Measurements from ENCODE around the gene GALNT18. TPM values are rescaled to one million over a fixed set of nuclear protein-coding genes. Genes with fewer than 3 reads are reported as not detected.
A peak's percentile ranks its signal among the peaks of the same experiment; 100 is the strongest.

GALNT18 gene
- total RNA-seq, 1 experiment from 2014 or later, result 1.7 TPM

GRCh38 chr11:11400635-11401232, 221.1 kb downstream of the GALNT18 start:
- Mint-ChIP-seq H3K9me3 (no peaks in the 10 kb centered on the region; a peak in 2 of 5 replicates), H3K36me3 (ENCODE audit: insufficient read depth in 1 of 3, low read depth in 3 of 3) (no peaks in the 10 kb centered on the region), H3K4me3 (no peak overlapping the region), H3K4me1 (peaks cover 19 to 21% of the 10 kb centered on the region in 2 experiments), H3K27me3 (ENCODE audit: low read depth) (peaks cover 12% of the 10 kb centered on the region), H3K27ac (no peak overlapping the region)
- no peaks in the 10 kb centered on the region for H3K27me3 ChIP-seq (ENCODE audit: insufficient read depth, low read length)
- no peak overlapping the region for H3K27ac ChIP-seq (ENCODE audit: insufficient read length, low read depth, low read length)
- H3K9ac ChIP-seq (ENCODE audit: extremely low read depth, insufficient read length, low read length), result no peak overlapping the region
- H2BK15ac ChIP-seq (ENCODE audit: low read depth, low read length), result no peak overlapping the region
- no peak overlapping the region for H2BK120ac ChIP-seq (ENCODE audit: low read depth, low read length, poor library complexity, severe bottlenecking)
- no peaks in the 10 kb centered on the region for H3K79me2 ChIP-seq (ENCODE audit: insufficient read depth, low read length)
- no peak overlapping the region for H2BK5ac ChIP-seq (ENCODE audit: insufficient read length, low read length)
- no peak overlapping the region for H4K91ac ChIP-seq (ENCODE audit: insufficient read length, low read depth, low read length)
- H3K14ac ChIP-seq (ENCODE audit: insufficient read depth, low read length), result no peak overlapping the region
- no peaks in the 10 kb centered on the region for H4K20me1 ChIP-seq (ENCODE audit: control insufficient read depth, insufficient read depth, insufficient read length)
- H3K56ac ChIP-seq (ENCODE audit: insufficient read length, low read depth, low read length), result no peak overlapping the region
- no peak overlapping the region for H3K23ac ChIP-seq (ENCODE audit: insufficient read length, low read depth, low read length)
- H3K4ac ChIP-seq (ENCODE audit: low read depth, low read length), result no peak overlapping the region
- peak; percentile 59 for DNase-seq
- H3K9me3 ChIP-seq (ENCODE audit: control insufficient read depth, low read depth, low read length), result no peaks in the 10 kb centered on the region
- no peak overlapping the region for H3K18ac ChIP-seq (ENCODE audit: insufficient read length, low read depth, low read length)
- H3K4me2 ChIP-seq (ENCODE audit: insufficient read depth, insufficient read length, low read length), result no peak overlapping the region
- no peak overlapping the region for H2AK5ac ChIP-seq (ENCODE audit: insufficient read length, low read length)
- H2AFZ ChIP-seq (ENCODE audit: low read length), result no peak overlapping the region
- H4K5ac ChIP-seq (ENCODE audit: insufficient read length, low read depth, low read length), result no peak overlapping the region
- no peak overlapping the region for H4K8ac ChIP-seq (replicated peaks; ENCODE audit: insufficient read length, low read depth, low read length)
- H3K4me1 ChIP-seq (ENCODE audit: insufficient read depth, low read length), result peaks cover 6% of the 10 kb centered on the region; the same call in 1 of the 2 replicates
- no peaks in the 10 kb centered on the region for H3K79me1 ChIP-seq (ENCODE audit: insufficient read depth, low read depth, low read length, poor library complexity, severe bottlenecking)
- WGBS (ENCODE audit: extremely low coverage, insufficient read length, low lambda C conversion rate), result no CpG with 5 or more reads among the region's 9 CpGs
- no peaks in the 10 kb centered on the region for H3K23me2 ChIP-seq (ENCODE audit: insufficient read length, low read depth, low read length, poor library complexity, severe bottlenecking)
- H2BK12ac ChIP-seq (ENCODE audit: insufficient read length, low read depth, low read length), result no peak overlapping the region
- no peak overlapping the region for H2BK20ac ChIP-seq (ENCODE audit: low read depth, low read length, poor library complexity, severe bottlenecking)
- TF ChIP-seq CTCF (conservative IDR thresholded peaks at IDR 0.05), result peak; percentile 72
- no peak overlapping the region for H3T11ph ChIP-seq (ENCODE audit: low read length)
